HepG2 (cell line): Measurements from ENCODE around the gene UBALD1. TPM values are rescaled to one million over a fixed set of nuclear protein-coding genes. Genes with fewer than 3 reads are reported as not detected.

ENCODE experiments used
- FOXP4 ChIP-seq: sonication (generic); formaldehyde crosslinking; IDR thresholded peaks from 2 replicates; pipeline ENCODE4 v1.4.0; 2020; ENCODE audit warnings: missing genetic modification reagents
- HDAC1 ChIP-seq: sonication (generic); formaldehyde crosslinking; IDR thresholded peaks from 2 replicates; pipeline ENCODE4 v1.5.1; 2020; ENCODE audit warnings: mild to moderate bottlenecking, missing genetic modification reagents
- HINFP ChIP-seq: sonication (generic); formaldehyde crosslinking; IDR thresholded peaks from 2 replicates; pipeline ENCODE4 v1.4.0; 2020; ENCODE audit warnings: low read depth, mild to moderate bottlenecking, missing genetic modification reagents
- KDM5B ChIP-seq: sonication (generic); formaldehyde crosslinking; IDR thresholded peaks from 2 replicates; pipeline ENCODE4 v1.4.0; 2020; ENCODE audit warnings: missing genetic modification reagents, mild to moderate bottlenecking, borderline replicate concordance
- KLF13 ChIP-seq: sonication (generic); formaldehyde crosslinking; IDR thresholded peaks from 2 replicates; pipeline ENCODE4 v1.4.0; 2020; ENCODE audit warnings: mild to moderate bottlenecking, missing genetic modification reagents
- NFIB ChIP-seq: sonication (generic); formaldehyde crosslinking; IDR thresholded peaks from 2 replicates; pipeline ENCODE4 v1.9.0; 2021; ENCODE audit warnings: missing genetic modification reagents, mild to moderate bottlenecking, borderline replicate concordance
- NONO ChIP-seq, 2 experiments: fragments of 450-650 bp in 1 of 2; sonication (generic) in 1 of 2; formaldehyde crosslinking in 1 of 2; IDR thresholded peaks in 1 of 2; conservative IDR thresholded peaks in 1 of 2; 2 replicates each; pipeline versions ENCODE4 v1.6.1 to v1.8.0; 2017 to 2022; ENCODE audit warnings: mild to moderate bottlenecking in 1 of 2, missing genetic modification reagents in 1 of 2, moderate library complexity in 1 of 2
- SMAD9 ChIP-seq: sonication (generic); formaldehyde crosslinking; IDR thresholded peaks from 2 replicates; pipeline ENCODE4 v1.5.1; 2020; ENCODE audit warnings: mild to moderate bottlenecking, missing genetic modification reagents
- SPEN ChIP-seq: sonication (generic); formaldehyde crosslinking; IDR thresholded peaks from 2 replicates; pipeline ENCODE4 v1.5.1; 2020; ENCODE audit warnings: low read depth, mild to moderate bottlenecking, missing genetic modification reagents
- ZBTB10 ChIP-seq: sonication (generic); formaldehyde crosslinking; IDR thresholded peaks from 2 replicates; pipeline ENCODE4 v1.4.0; 2020; ENCODE audit warnings: missing genetic modification reagents, borderline replicate concordance
- ZNF142 ChIP-seq: sonication (generic); formaldehyde crosslinking; IDR thresholded peaks from 2 replicates; pipeline ENCODE4 v1.4.0; 2020; ENCODE audit warnings: missing genetic modification reagents
- ZNF274 ChIP-seq: sonication (generic); formaldehyde crosslinking; IDR thresholded peaks from 2 replicates; pipeline ENCODE4 v1.5.1; 2020; ENCODE audit warnings: mild to moderate bottlenecking, missing genetic modification reagents
- ZNF34 ChIP-seq: sonication (generic); formaldehyde crosslinking; IDR thresholded peaks from 2 replicates; pipeline ENCODE4 v1.4.0; 2020; ENCODE audit warnings: mild to moderate bottlenecking, missing genetic modification reagents, borderline replicate concordance
- ZNF558 ChIP-seq: sonication (generic); formaldehyde crosslinking; IDR thresholded peaks from 2 replicates; pipeline ENCODE4 v1.9.0; 2022; ENCODE audit warnings: mild to moderate bottlenecking, missing genetic modification reagents, borderline replicate concordance
- ZNF737 ChIP-seq: sonication (generic); formaldehyde crosslinking; IDR thresholded peaks from 2 replicates; pipeline ENCODE4 v1.5.0; 2020; ENCODE audit warnings: missing genetic modification reagents, mild to moderate bottlenecking, borderline replicate concordance
- polyA plus RNA-seq, 8 experiments: library from polyadenylated mRNA; depleted of rRNA in 3 of 8; stranded (reverse) in 7 of 8; unstranded in 1 of 8; fragments of >200 nt; fragmentation: Illumina TruSeq in 4 of 8; extraction: Trizol in 4 of 8; gene quantifications; 2 replicates each; pipeline versions ENCODE4 v1.2.1 to v1.2.3, GENCODE V29; 2011 to 2016; ENCODE audit warnings: low read depth in 4 of 8, missing spikeins in 1 of 8, mixed read lengths in 1 of 8; ENCODE audit not compliant: insufficient read depth in 1 of 8
- total RNA-seq, 5 experiments: library from RNA; depleted of rRNA; stranded (reverse); fragments of >200 nt; fragmentation: Illumina TruSeq; extraction: Trizol; gene quantifications; 2 replicates each; pipeline ENCODE4 v1.2.3, GENCODE V29; 2016; ENCODE audit warnings: low read depth in 1 of 5

The UBALD1 gene
- total and polyA plus RNA-seq, 2 of the 13 experiments (the other 11 are each of a cell fraction or from before 2014, with no cell fraction given): 6.8 to 12.3 TPM

GRCh38 chr16:4663777-4664465 is 49.2 kb upstream of the UBALD1 start (continued):
- TF ChIP-seq ZNF142 (CRISPR knock-in tag) (peak; percentile 72; the same call in 1 of the 2 replicates), HINFP (CRISPR knock-in tag) (0 out of 2 replicates have a peak, but pooled peaks have one; percentile 78), ZNF558 (CRISPR knock-in tag) (peak; percentile 97), HDAC1 (CRISPR knock-in tag) (peak; percentile 88), ZNF34 (CRISPR knock-in tag) (no peak; the same call in 1 of the 2 replicates), NFIB (CRISPR knock-in tag) (0 out of 2 replicates have a peak, but pooled peaks have one; percentile 52), ZBTB10 (peak; percentile 38; the same call in 1 of the 2 replicates), NONO (IDR thresholded peaks at IDR 0.05) (no peak), NONO (CRISPR knock-in tag; conservative IDR thresholded peaks at IDR 0.05) (peak; percentile 89), FOXP4 (CRISPR knock-in tag) (no peak), KLF13 (CRISPR knock-in tag) (no peak; the same call in 1 of the 2 replicates), ZNF737 (peak; percentile 93), SPEN (CRISPR knock-in tag) (peak; percentile 88; the same call in 1 of the 2 replicates), ZNF274 (CRISPR knock-in tag) (peak; percentile 98), KDM5B (CRISPR knock-in tag) (peak; percentile 97), SMAD9 (CRISPR knock-in tag) (peak; percentile 97; the same call in 1 of the 2 replicates)
